GM12865 (cell line): ENCODE results near the gene GLYR1.

Experiments used
- DNase-seq: peaks from one replicate; pipeline ENCODE4 v3.0.0; 2010; ENCODE audit warnings: low read depth
- H3K4me3 ChIP-seq: 2 replicates; pipeline ENCODE4 v1.5.1; 2011; ENCODE audit warnings: mild to moderate bottlenecking, low read depth, low read length, control low read depth
- TF ChIP-seq, protein P1 (sequence below): IDR thresholded peaks from 2 replicates; pipeline ENCODE4 v1.5.1; 2011; ENCODE audit warnings: low read length, control low read depth, low read depth, inconsistent platforms; ENCODE audit not compliant: insufficient read depth; ENCODE audit errors: missing control alignments

GLYR1 gene

DNA sequence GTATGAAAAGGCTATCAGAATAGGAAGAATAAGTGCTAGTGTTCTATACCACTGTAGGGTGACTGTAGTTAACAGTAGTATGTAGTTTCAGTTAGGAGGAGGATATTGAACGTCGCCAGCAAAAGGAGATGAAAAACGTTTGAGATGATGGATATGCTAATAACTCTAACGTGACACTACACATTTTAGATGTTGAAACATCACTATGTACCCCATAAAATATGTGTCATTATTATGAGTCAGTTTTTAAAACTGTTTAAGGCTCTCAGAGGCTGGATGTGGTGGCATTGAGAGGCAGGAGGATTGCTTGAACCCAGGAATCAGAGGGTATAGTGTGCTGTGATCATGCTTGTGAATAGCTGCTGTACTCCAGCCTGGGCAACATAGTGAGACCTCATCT, 32.0 kb upstream of the GLYR1 start:
- no peak for DNase-seq
- no peak overlapping the region for H3K4me3 ChIP-seq
- TF ChIP-seq, protein P1, sequence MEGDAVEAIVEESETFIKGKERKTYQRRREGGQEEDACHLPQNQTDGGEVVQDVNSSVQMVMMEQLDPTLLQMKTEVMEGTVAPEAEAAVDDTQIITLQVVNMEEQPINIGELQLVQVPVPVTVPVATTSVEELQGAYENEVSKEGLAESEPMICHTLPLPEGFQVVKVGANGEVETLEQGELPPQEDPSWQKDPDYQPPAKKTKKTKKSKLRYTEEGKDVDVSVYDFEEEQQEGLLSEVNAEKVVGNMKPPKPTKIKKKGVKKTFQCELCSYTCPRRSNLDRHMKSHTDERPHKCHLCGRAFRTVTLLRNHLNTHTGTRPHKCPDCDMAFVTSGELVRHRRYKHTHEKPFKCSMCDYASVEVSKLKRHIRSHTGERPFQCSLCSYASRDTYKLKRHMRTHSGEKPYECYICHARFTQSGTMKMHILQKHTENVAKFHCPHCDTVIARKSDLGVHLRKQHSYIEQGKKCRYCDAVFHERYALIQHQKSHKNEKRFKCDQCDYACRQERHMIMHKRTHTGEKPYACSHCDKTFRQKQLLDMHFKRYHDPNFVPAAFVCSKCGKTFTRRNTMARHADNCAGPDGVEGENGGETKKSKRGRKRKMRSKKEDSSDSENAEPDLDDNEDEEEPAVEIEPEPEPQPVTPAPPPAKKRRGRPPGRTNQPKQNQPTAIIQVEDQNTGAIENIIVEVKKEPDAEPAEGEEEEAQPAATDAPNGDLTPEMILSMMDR: no peak

DNA sequence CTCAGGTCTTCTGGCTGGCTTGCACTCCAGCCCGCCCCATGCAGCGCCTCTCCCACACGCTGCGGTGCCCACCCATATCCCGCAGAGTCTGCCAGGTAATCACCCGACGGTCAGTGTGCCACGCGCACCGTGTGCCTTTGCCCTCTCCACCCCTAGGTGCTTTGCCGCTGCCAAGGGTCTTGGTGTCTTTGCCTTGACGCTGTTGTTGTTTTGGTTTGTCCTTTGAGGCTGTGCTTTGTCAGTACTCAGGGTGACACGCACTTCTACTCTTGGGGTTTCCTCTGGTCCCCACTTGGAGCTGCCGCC, 30.2 kb upstream of the GLYR1 start:
- TF ChIP-seq, protein P1: no peak
- no peak for DNase-seq
- H3K4me3 ChIP-seq: no peak overlapping the region

DNA sequence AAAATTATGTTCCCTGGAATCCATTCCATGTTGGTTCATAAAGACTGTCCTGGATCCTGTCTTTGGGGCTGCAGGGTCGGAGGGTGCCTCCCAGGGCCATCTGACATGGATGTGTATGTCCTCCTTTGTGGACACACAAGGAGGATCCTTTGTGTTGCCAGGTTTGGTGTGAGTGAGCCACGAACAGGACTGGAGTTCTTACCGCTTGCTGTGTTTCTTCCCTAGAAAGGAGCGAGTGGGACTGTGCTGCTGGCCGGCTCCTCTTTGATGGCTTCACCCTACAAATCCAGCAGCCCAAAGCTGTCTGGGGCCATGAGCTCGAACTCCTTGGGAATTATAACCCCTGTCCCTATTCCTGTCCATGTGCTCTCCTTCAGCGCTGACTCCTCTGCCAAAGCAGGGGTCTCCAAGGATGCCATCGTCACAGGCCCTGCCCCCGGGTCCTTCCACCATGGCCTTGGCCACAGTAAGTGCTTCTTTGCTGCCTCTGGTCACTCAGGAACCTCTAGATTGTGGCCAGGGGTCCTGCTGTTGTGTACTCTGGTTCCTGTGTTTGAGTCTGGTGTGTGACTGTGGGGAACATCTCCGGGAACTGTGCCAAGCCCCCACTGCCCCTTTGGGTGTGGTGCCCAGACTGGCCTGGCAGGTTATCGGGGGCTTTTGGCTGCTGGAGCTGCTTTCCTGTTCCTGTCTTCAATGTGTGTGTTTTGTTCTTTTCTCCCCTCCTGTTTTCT, 29.7 kb upstream of the GLYR1 start:
- H3K4me3 ChIP-seq: no peak overlapping the region
- TF ChIP-seq, protein P1: no peak
- no peak for DNase-seq

DNA sequence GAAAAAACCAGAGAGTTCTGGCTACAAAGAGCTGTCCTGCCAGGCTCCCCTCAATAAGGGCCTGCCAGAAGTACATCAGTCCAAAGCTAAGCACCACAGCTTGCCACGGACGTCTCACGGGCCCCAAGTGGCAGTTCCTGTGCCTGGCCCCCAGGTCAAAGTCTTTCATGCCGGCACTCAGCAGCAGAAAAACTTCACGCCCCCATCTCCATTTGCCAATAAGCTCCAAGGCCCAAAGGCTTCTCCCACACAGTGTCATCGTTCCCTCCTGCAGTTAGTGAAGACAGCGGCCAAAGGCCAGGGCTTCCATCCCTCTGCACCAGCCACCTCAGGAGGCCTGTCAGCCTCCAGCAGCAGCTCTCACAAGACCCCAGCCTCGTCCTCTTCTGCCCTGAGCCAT, 27.6 kb upstream of the GLYR1 start:
- DNase-seq: no peak

DNA sequence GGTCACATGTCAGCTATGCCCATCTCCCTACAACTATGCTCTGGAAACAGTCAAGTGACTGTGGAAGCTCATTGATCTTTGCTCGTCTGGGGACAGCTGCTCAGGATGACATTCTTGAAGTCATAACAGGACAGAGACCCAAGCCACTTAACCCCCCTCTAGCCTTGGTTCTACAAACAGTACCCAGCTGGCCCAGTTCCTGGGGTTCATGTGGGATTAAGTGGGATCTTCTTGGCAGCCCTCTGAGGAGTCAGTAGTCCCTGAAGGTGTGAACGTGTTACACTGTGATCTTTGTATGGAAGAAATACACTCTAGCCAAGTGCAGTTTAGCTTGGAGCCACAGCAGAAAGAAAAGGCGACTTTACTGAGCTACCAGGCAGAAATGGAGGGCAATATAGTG, 26.0 kb upstream of the GLYR1 start:
- TF ChIP-seq, protein P1: no peak
- no peak for DNase-seq
- no peak overlapping the region for H3K4me3 ChIP-seq

More for the DNA sequence above, 27.6 kb upstream of the GLYR1 start:
- no peak overlapping the region for H3K4me3 ChIP-seq
- TF ChIP-seq, protein P1: no peak

DNA sequence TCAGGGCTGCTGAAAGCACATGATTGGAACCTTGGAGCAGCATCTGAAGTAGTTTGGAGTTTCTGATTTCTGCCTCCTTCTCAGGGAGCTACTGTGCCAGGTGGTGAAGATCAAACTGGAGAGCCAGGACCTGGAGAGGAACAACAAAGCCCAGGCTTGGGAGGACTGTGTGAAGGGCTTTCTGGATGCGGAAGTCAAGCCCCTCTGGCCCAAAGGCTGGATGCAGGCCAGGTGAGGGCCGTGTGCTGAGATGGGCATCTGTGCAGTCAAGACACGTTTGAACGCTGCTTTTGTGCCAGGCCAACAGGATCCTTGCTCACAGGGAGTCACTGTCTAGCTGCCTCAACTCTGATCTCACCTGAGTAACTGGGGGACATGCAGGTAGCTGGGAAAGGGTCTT, 24.0 kb upstream of the GLYR1 start:
- DNase-seq: no peak
- TF ChIP-seq, protein P1: no peak
- H3K4me3 ChIP-seq: no peak overlapping the region

DNA sequence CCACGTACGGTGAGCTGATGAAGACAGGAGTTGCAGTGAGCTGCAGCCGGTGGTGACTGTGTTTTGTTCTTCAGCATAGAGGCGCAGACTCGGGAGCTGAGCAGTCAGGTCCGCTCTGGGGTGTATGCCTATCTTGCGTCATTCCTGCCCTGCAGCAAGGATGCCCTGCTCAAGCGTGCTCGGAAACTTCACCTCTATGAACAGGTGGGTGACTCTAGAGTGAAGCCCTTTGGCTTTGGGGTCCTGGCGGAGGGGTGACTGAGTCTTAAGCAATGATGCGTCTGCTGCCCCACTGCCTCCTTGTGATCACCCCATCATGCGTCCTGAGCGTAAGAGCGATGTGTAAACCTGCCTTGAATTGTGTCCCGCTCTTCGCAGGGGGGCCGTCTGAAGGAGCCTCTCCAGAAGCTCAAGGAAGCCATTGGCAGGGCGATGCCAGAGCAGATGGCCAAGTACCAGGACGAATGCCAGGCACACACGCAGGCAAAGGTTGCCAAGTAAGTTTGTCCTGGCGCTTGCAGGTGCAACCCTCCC, 23.1 kb upstream of the GLYR1 start:
- TF ChIP-seq, protein P1: no peak
- no peak overlapping the region for H3K4me3 ChIP-seq
- no peak for DNase-seq
